Activated T-cell treated with anti-CD3 and anti-CD28 coated beads, Interleukin-2, amount 50 U/mL, for 1 hour (primary cell): ENCODE results near the gene FSD1.

ENCODE experiments used
- DNase-seq: peaks from one replicate; pipeline ENCODE4 v3.0.0-alpha.2; 2020

The FSD1 gene

GRCh38 chr19:4320419-4320818, 16.0 kb downstream of the FSD1 start:
- DNase-seq: no peak

DNA sequence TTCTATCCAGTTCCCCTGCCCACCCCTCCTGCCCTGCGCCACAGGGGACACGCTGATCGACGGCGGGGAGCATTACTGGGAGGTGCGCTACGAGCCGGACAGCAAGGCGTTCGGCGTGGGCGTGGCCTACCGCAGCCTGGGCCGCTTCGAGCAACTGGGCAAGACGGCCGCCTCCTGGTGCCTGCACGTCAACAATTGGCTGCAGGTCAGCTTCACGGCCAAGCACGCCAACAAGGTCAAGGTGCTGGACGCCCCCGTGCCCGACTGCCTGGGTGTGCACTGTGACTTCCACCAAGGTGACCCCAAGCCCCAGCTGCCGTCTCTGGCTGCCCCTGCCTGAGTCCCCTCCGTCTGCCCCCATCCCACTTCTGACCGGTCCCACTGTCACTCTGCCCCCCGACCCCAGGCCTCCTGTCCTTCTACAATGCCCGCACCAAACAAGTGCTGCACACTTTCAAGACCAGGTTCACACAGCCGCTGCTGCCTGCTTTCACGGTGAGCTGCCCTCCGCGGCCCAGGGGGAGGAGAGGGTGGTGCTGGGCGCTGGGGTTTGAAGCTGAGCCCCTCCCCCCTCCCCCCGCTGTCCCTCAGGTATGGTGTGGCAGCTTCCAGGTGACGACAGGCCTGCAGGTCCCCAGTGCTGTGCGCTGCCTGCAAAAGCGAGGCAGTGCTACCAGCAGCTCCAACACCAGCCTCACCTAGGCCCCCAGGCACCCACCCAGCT, 18.7 kb downstream of the FSD1 start:
- no peak for DNase-seq

GRCh38 chr19:4323692-4324091, 19.3 kb downstream of the FSD1 start:
- DNase-seq: no peak

GRCh38 chr19:4324228-4324627, 19.8 kb downstream of the FSD1 start:
- no peak for DNase-seq

DNA sequence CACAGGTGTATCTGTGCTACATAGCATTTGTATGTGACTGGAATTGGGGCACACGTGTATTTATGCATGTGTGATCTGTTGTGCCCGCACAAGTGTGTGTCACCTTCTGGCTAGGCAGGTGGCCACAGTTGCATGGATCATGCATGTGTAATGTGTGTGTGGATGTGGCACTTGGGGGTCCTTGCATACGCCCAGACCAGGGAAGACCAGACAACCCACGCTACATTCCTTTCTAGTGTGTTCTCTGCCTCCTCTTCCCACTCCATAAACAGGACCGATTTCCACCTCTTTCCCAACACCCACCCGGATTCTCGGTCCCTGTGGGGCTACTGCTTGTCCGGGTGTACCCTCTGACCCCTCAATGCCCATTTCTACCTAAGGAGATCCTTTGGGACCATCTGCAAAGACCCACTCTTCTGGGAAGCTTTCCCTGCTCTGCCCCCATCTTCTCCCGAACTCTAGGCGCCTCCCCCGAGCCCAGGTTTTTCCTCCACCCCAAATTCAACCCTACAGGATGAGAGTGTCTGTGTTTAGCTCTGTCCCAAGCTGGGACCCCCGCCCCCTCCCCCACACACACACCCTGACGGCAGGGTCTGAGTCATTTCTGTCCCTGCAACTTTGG, 21.9 kb downstream of the FSD1 start:
- no peak for DNase-seq

DNA sequence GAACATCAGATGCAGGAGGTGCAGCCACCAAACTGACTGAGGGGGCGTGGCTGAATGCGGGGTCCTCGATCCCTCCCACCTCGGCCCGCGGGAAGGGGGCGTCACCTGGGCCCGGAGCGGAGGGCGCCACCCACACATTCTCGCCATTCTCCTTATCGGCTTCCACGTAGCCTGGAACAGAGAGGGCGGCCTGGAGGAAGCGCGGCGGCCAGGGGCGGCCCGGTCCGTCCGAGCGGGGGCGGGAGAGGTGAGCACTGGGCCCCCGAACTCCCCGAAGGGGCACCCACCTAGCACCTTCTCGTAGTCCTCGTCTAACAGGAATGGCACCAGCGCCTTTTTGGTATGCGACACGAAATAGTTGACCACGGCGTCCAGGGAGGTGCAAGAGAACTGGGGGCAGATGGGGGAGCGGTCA, 22.4 kb downstream of the FSD1 start:
- DNase-seq: peak; percentile 41

DNA sequence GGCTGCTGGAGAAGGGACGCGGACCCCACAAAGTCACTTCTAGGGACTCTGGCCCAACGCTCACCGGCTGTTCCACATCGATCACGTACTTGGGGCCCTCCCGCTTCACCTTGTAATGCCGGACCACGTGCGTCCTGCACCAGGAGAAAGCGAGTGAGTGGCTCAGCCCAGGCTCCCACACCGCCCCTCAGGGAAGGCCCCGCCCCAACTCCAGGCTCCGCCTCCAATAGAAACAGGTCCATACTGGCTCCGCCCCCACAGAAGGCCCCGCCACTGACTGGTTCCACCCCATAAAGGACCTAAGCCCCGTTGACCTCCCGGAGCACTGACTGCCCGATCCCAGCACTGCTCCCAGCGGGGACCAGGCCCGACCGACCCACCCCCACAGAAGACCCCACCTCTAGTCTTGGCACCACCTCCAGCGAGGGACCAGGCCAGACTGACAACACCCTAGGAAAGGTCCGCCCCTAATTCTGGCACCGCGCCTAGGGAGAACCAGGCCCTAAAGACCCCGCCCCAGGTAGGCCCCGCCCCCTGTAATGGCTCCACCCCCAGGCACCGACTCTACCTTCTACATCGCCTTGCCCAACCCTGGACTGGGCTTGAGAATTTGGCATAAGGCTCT, 23.0 kb downstream of the FSD1 start:
- DNase-seq: peak; percentile 74

DNA sequence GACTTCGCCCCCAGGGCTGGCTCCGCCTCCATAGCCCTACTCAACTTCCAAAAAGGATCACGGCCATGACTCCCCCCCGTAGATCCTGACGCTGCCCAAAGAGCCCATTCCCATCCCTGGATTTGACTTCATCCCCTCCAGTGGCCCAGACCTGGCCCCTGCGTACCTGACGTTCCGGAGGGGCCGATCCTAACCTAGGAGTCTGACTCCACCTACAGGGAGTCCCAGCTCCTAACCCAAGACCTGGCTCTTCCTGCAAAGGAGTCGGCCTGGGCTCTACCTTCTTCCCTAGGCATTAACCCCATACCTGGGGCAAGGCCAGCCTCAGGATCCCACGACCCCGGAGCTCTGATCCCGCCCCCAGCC, 23.5 kb downstream of the FSD1 start:
- DNase-seq: no peak

- peak; percentile 95 for DNase-seq
Measured at GRCh38 chr19:4328243-4328990, 24.0 kb downstream of the FSD1 start.

GRCh38 chr19:4328991-4329681, 24.7 kb downstream of the FSD1 start:
- DNase-seq: peak; percentile 44

- DNase-seq: no peak
Measured at GRCh38 chr19:4329858-4330257, 25.5 kb downstream of the FSD1 start.

- DNase-seq: no peak
Measured at GRCh38 chr19:4334929-4335570, 30.7 kb downstream of the FSD1 start.

DNA sequence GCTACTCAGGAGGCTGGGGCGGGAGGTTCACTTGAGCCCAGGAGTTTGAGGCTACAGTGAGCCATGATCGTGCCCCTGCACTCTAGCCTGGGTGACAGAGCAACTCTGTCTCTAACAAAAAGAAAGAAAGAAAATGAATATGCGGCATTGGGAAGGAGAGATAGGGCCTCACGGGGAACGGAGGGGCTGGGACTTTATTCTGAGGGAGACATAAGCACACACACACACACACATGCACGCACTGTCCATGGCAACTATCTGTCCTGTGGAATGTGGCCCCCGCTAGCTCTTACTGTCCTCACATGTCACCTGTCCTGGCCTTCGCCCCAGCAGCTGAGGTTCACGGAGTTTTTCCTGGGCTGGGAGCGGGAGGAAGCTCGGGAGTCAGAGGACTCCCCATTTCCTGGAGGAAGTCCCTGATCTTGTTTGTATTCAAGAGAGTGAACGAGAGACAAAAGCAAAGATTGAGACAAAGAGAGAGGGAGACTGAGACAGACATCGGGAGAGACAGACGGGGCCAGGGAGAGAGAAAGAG, 33.6 kb downstream of the FSD1 start:
- no peak for DNase-seq

GRCh38 chr19:4338441-4339355, 34.3 kb downstream of the FSD1 start, which contains the start of gene STAP2:
Gene STAP2 (minus strand): TSS chr19:4338827. CDS start chr19:4338753, 74 bp downstream.
- peak; percentile 28 for DNase-seq

DNA sequence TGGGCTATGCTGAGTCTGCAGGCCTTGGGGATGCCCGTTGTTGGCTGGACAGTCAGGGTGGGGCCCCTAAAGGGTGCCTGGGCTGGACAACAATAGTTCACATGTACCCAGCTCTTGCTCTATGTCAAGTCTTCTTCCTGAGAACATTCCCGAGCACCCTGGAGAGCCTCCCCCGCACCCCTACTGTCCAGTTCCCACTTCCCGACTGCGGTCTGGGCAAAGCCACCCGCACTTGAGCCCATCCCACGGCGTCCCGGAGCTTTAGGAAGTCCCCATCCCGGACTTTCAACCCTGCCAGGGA, 37.9 kb downstream of the FSD1 start:
- DNase-seq: no peak

DNA sequence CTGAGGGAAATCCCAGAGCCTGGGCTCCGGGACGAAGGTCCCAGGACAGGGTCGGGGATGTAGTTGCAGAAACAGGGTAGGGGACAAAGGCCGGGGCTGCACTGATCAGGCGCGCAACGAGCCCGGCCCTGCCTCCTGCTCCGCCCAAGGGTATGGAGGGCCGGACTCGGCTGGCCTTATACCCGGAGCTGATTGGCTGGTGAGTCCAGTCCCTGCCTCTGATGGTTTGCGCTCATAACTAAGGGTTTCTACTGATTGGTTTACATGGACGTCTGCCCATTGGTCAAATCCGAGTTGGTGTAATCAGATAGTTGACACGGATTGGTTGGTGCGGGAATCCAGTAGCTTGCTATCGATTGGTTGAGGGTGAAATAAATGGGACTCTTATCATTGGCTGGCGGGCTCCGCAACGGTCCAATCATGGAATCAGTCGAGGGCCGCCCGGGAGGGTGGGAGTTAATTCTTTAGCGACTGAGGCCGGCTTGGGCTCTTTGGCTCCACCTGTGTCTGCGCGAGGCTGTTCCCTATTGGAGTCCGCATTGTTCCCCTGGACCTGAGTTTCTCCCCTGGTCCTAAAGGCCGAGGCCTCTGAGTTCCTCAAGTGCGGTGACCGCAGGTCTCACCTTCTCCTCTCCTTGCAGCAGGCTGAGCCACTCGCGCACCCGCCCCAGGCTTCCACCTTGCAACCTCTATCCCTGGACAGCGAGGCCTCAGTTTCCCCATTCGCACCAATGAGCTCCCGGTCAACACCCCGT, 38.4 kb downstream of the FSD1 start:
- peak; percentile 86 for DNase-seq

DNA sequence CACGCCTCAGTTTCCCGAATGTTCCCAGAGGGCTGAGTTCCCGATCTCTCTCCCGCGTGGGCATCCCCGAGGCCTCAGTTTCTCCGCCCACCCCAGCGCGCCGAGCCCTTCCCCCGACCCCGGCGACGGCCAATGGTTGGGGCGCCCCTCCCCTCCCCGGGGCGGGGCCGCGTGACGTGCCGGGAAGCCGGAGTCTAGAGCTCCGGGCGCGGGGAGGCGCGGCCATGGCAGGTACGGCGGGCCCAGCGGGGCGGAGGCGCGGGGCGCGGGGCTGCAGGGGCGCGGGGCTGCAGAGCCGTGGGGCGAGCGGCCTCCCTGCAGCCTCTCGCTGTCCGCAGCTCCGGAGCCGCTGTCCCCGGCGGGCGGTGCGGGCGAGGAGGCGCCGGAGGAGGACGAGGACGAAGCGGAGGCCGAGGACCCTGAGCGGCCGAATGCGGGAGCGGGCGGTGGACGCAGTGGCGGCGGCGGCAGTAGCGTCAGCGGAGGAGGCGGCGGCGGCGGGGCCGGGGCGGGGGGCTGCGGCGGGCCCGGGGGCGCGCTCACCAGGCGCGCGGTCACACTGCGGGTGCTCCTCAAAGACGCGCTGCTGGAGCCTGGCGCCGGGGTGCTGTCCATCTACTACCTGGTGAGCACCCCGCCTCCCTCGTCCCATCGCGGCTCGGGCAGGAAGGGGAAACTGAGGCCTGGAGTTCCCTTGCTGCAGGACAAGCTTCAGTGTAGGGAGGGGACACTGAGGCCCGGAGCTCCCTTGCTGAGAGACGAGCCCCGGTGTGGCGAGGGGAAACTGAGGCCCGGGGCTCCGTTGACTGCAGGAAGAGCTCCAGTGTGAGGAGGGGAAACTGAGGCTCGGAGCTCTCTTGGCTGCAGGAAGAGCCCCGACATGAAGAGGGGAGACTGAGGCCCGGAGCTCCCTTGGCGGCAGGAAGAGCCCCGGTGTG, 39.2 kb downstream of the FSD1 start, which contains the start of gene MPND:
Gene MPND, plus strand, starts transcription at position 193 of the 938 bp plus-strand sequence. Its CDS starts 32 bp downstream, at position 225.
- DNase-seq: peak; percentile 95

DNA sequence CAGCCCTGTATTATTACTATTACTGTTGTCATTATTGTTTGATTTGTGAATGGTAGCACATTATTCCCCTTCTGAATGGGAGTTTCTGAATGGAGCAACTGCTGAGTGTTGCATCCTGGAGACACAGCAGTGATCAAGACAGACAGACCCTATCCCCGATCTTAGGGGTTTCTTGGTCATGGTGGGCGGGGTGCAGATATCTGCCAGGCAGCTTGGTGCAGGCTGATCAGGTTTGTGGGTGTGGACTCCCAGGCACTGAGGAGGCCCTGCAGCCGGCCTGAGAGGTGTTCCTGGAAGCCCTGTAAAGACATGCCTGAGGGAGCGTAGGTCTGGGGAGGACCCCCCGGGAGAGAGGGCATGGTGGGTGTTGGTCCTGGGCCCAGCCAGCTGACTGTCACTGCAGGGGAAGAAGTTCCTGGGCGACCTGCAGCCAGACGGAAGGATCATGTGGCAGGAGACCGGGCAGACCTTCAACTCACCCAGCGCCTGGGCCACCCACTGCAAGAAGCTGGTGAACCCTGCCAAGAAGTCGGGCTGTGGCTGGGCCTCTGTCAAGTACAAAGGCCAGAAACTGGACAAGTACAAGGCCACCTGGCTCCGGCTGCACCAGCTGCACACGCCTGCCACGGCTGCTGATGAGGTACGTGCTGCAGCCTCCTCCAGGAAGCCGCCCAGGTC, 41.1 kb downstream of the FSD1 start:
- DNase-seq: no peak

GRCh38 chr19:4346020-4346383, 41.6 kb downstream of the FSD1 start:
- DNase-seq: no peak
